IgD-negative memory B cell (primary cell): Measurements from ENCODE around the gene OPN1MW. TPM values are rescaled to one million over a fixed set of nuclear protein-coding genes. Genes with fewer than 3 reads are reported as not detected.
A peak's percentile ranks its signal among the peaks of the same experiment; 100 is the strongest.
"Not testable (repeated sequence)": the region's sequence is repeated elsewhere in the genome, so short reads cannot be mapped to it uniquely, and the experiment has no call there.

Experiments used
- H3K27ac Mint-ChIP-seq, 3 donors: one replicate each; pipeline ENCODE4 v1.8.0; 2020 to 2022; ENCODE audit warnings: mild to moderate bottlenecking in 3 of 3, mixed read lengths in 3 of 3, moderate library complexity in 1 of 3
- H3K27me3 Mint-ChIP-seq: one replicate; pipeline ENCODE4 v1.8.0; 2021; ENCODE audit warnings: mixed read lengths
- H3K36me3 Mint-ChIP-seq: one replicate; pipeline ENCODE4 v1.8.0; 2020; ENCODE audit warnings: mild to moderate bottlenecking, mixed read lengths
- H3K4me1 Mint-ChIP-seq, 3 donors: one replicate each; pipeline ENCODE4 v1.8.0; 2020 to 2022; ENCODE audit warnings: mixed read lengths in 3 of 3, mild to moderate bottlenecking in 1 of 3
- H3K4me3 Mint-ChIP-seq, 4 donors: one replicate each; pipeline ENCODE4 v1.8.0; 2020 to 2022; ENCODE audit warnings: mild to moderate bottlenecking in 4 of 4, mixed read lengths in 4 of 4, moderate library complexity in 3 of 4
- H3K9me3 Mint-ChIP-seq, 3 donors: one replicate each; pipeline ENCODE4 v1.8.0; 2020 to 2021; ENCODE audit warnings: mixed read lengths in 3 of 3, mild to moderate bottlenecking in 1 of 3
- polyA plus RNA-seq: library from polyadenylated mRNA; unstranded; fragments of 300-500 nt; fragmentation: Illumina TruSeq; gene quantifications from one replicate; pipeline ENCODE4 v1.2.3, GENCODE V29; 2021

OPN1MW gene
- polyA plus RNA-seq, result not detected

GRCh38 chrX:154182296-154182695, at the start of gene OPN1MW:
OPN1MW (plus strand) TSS chrX:154182596; CDS start chrX:154182678, 82 bp downstream.
- not testable (repeated sequence) for H3K36me3 Mint-ChIP-seq, H3K9me3 Mint-ChIP-seq, H3K27me3 Mint-ChIP-seq, H3K4me1 Mint-ChIP-seq, H3K27ac Mint-ChIP-seq, H3K4me3 Mint-ChIP-seq

GRCh38 chrX:154135458-154136229, 46.8 kb upstream of the OPN1MW start:
- Mint-ChIP-seq H3K27me3 (peaks cover 6% of the 10 kb centered on the region), H3K36me3 (no peaks in the 10 kb centered on the region), H3K9me3 (peaks cover 0 to 2% (median 0%) of the 10 kb centered on the region in 3 donors), H3K27ac (peak overlapping the region; percentile 79 to 96 (median 90)), H3K4me1 (peaks cover 6 to 17% (median 10%) of the 10 kb centered on the region in 3 donors), H3K4me3 (peak overlapping the region; percentile 6 to 94 (median 72))

- peak overlapping the region; percentile 79 to 96 (median 95) for H3K27ac Mint-ChIP-seq
- no peaks in the 10 kb centered on the region for H3K36me3 Mint-ChIP-seq
- H3K4me1 Mint-ChIP-seq, result peaks cover 6 to 17% (median 10%) of the 10 kb centered on the region in 3 donors
These were observed 45.7 kb upstream of the OPN1MW start for GRCh38 chrX:154136627-154137161.

GRCh38 chrX:154138857-154139256, 43.5 kb upstream of the OPN1MW start:
- H3K27ac Mint-ChIP-seq, result peak overlapping the region in 2 of 3 donors; percentile 23 to 81
- no peaks in the 10 kb centered on the region for H3K36me3 Mint-ChIP-seq
- peaks cover 6% of the 10 kb centered on the region for H3K27me3 Mint-ChIP-seq
- peak overlapping the region in 2 of 4 donors; percentile 42 to 65 for H3K4me3 Mint-ChIP-seq
- peaks cover 6 to 17% (median 10%) of the 10 kb centered on the region in 3 donors for H3K4me1 Mint-ChIP-seq
- peaks cover 0 to 2% (median 0%) of the 10 kb centered on the region in 3 donors for H3K9me3 Mint-ChIP-seq

More at GRCh38 chrX:154136627-154137161, 45.7 kb upstream of the OPN1MW start:
- peaks cover 0 to 2% (median 0%) of the 10 kb centered on the region in 3 donors for H3K9me3 Mint-ChIP-seq
- peaks cover 6% of the 10 kb centered on the region for H3K27me3 Mint-ChIP-seq
- peak overlapping the region; percentile 56 to 94 (median 78) for H3K4me3 Mint-ChIP-seq

GRCh38 chrX:154140206-154140605, 42.2 kb upstream of the OPN1MW start:
- peaks cover 6% of the 10 kb centered on the region for H3K27me3 Mint-ChIP-seq
- H3K36me3 Mint-ChIP-seq, result no peaks in the 10 kb centered on the region
- peaks cover 0 to 2% (median 0%) of the 10 kb centered on the region in 3 donors for H3K9me3 Mint-ChIP-seq
- peaks cover 6 to 17% (median 10%) of the 10 kb centered on the region in 3 donors for H3K4me1 Mint-ChIP-seq
- no peak overlapping the region for H3K4me3 Mint-ChIP-seq
- H3K27ac Mint-ChIP-seq, result no peak overlapping the region

- Mint-ChIP-seq H3K9me3 (peaks cover 0 to 2% (median 0%) of the 10 kb centered on the region in 3 donors), H3K4me1 (peaks cover 2 to 14% (median 8%) of the 10 kb centered on the region in 3 donors), H3K27me3 (peaks cover 3% of the 10 kb centered on the region), H3K4me3 (no peak overlapping the region), H3K27ac (peak overlapping the region in 1 of 3 donors; percentile 27), H3K36me3 (no peaks in the 10 kb centered on the region)
These were observed 41.7 kb upstream of the OPN1MW start for GRCh38 chrX:154140742-154141141.

- peaks cover 0 to 2% (median 0%) of the 10 kb centered on the region in 3 donors for H3K9me3 Mint-ChIP-seq
- H3K27me3 Mint-ChIP-seq, result no peaks in the 10 kb centered on the region
- peak overlapping the region in 1 of 3 donors; percentile 76 for H3K27ac Mint-ChIP-seq
- no peaks in the 10 kb centered on the region for H3K36me3 Mint-ChIP-seq
- peaks cover 0 to 4% (median 0%) of the 10 kb centered on the region in 3 donors for H3K4me1 Mint-ChIP-seq
- no peak overlapping the region for H3K4me3 Mint-ChIP-seq
These were observed 40.0 kb upstream of the OPN1MW start for GRCh38 chrX:154142386-154142785.

GRCh38 chrX:154142950-154143745, 39.2 kb upstream of the OPN1MW start:
- Mint-ChIP-seq H3K4me1 (peaks cover 0 to 4% (median 0%) of the 10 kb centered on the region in 3 donors), H3K36me3 (no peaks in the 10 kb centered on the region), H3K4me3 (no peak overlapping the region), H3K9me3 (peaks cover 0 to 2% (median 0%) of the 10 kb centered on the region in 3 donors), H3K27ac (no peak overlapping the region), H3K27me3 (no peaks in the 10 kb centered on the region)

GRCh38 chrX:154144010-154144409, 38.4 kb upstream of the OPN1MW start, which contains the start of gene OPN1LW:
OPN1LW (plus strand) TSS chrX:154144243; CDS start chrX:154144284, 41 bp downstream.
- not testable (repeated sequence) for H3K27me3 Mint-ChIP-seq, H3K4me3 Mint-ChIP-seq, H3K27ac Mint-ChIP-seq, H3K36me3 Mint-ChIP-seq, H3K4me1 Mint-ChIP-seq, H3K9me3 Mint-ChIP-seq

- H3K27ac Mint-ChIP-seq, H3K27me3 Mint-ChIP-seq, H3K4me1 Mint-ChIP-seq, H3K36me3 Mint-ChIP-seq, H3K9me3 Mint-ChIP-seq, H3K4me3 Mint-ChIP-seq: not testable (repeated sequence)
These were observed 31.4 kb upstream of the OPN1MW start for GRCh38 chrX:154151030-154151429.

- peak overlapping the region in 1 of 3 donors; percentile 39 for H3K27ac Mint-ChIP-seq
- not testable (repeated sequence) for H3K4me1 Mint-ChIP-seq, H3K36me3 Mint-ChIP-seq, H3K9me3 Mint-ChIP-seq, H3K4me3 Mint-ChIP-seq, H3K27me3 Mint-ChIP-seq
These were observed 26.2 kb upstream of the OPN1MW start for GRCh38 chrX:154156221-154156620.

GRCh38 chrX:154157207-154157606, 25.2 kb upstream of the OPN1MW start:
- H3K9me3 Mint-ChIP-seq, H3K4me3 Mint-ChIP-seq, H3K27ac Mint-ChIP-seq, H3K4me1 Mint-ChIP-seq, H3K27me3 Mint-ChIP-seq, H3K36me3 Mint-ChIP-seq: not testable (repeated sequence)

- H3K27ac Mint-ChIP-seq, H3K4me1 Mint-ChIP-seq, H3K27me3 Mint-ChIP-seq, H3K9me3 Mint-ChIP-seq, H3K36me3 Mint-ChIP-seq, H3K4me3 Mint-ChIP-seq: not testable (repeated sequence)
These were observed 23.1 kb upstream of the OPN1MW start for GRCh38 chrX:154159345-154159744.

GRCh38 chrX:154164902-154165301, 17.5 kb upstream of the OPN1MW start:
- H3K9me3 Mint-ChIP-seq, H3K4me1 Mint-ChIP-seq, H3K4me3 Mint-ChIP-seq, H3K36me3 Mint-ChIP-seq, H3K27ac Mint-ChIP-seq, H3K27me3 Mint-ChIP-seq: not testable (repeated sequence)

- not testable (repeated sequence) for H3K4me3 Mint-ChIP-seq, H3K4me1 Mint-ChIP-seq, H3K27ac Mint-ChIP-seq, H3K27me3 Mint-ChIP-seq, H3K36me3 Mint-ChIP-seq, H3K9me3 Mint-ChIP-seq
These were observed 14.0 kb upstream of the OPN1MW start for GRCh38 chrX:154168384-154168783.
